Ovary (tissue), 9 donors: ENCODE measurements around the gene PLPPR5. TPM values are rescaled to one million over a fixed set of nuclear protein-coding genes. Genes with fewer than 3 reads are reported as not detected.

Experiments used
- DNase-seq, 5 donors: peaks; one replicate each; pipeline ENCODE4 v3.0.0-alpha.2; 2019 to 2020
- H3K27ac ChIP-seq, 2 donors: fragments of 200-600 bp; one replicate each; pipeline versions ENCODE4 v1.5.1 to v1.8.0; 2019 to 2022
- H3K27me3 ChIP-seq: fragments of 200-600 bp; one replicate; pipeline ENCODE4 v1.8.0; 2022
- H3K36me3 ChIP-seq: fragments of 200-600 bp; sonication (generic); one replicate; pipeline ENCODE4 v1.5.1; 2019
- H3K4me1 ChIP-seq: one replicate; pipeline ENCODE4 v1.8.1; 2013; ENCODE audit warnings: mild to moderate bottlenecking, moderate library complexity; ENCODE audit not compliant: insufficient read depth
- H3K4me3 ChIP-seq: fragments of 200-600 bp; sonication (generic); one replicate; pipeline ENCODE4 v1.5.1; 2017
- H3K9me3 ChIP-seq, 2 donors: fragments of 200-600 bp in 1 of 2; sonication (generic) in 1 of 2; one replicate each; pipeline versions ENCODE4 v1.5.1 to v1.8.1; 2013 to 2019; ENCODE audit warnings: mild to moderate bottlenecking in 1 of 2, moderate library complexity in 1 of 2
- CTCF ChIP-seq, 3 donors: fragments of 450-650 bp in 2 of 3; fragments of 200-600 bp in 1 of 3; IDR thresholded peaks; one replicate each; pipeline versions ENCODE4 v1.5.1 to v1.8.0; 2016 to 2022; ENCODE audit warnings: antibody characterized with exemption in 3 of 3, mild to moderate bottlenecking in 1 of 3
- EP300 ChIP-seq: sonication (generic); formaldehyde crosslinking; IDR thresholded peaks from one replicate; pipeline ENCODE4 v1.6.1; 2017; ENCODE audit warnings: antibody characterized with exemption
- POLR2A ChIP-seq: fragments of 450-650 bp; IDR thresholded peaks from one replicate; pipeline ENCODE4 v1.6.1; 2017; ENCODE audit warnings: antibody characterized with exemption, mild to moderate bottlenecking, moderate library complexity
- WGBS, 3 donors: extraction: QIAGEN DNeasy Blood & Tissue Kit in 1 of 3; methylation state at CpG; one replicate each; pipeline versions ENCODE4 v1.1.5 to v1.1.7; 2013 to 2017; 5-methylcytosine and 5-hydroxymethylcytosine counted together
- intact Hi-C, 4 donors: fragments of 100-400 bp; cut with DNase I; formaldehyde crosslinking; loops; one replicate each; pipeline versions ENCODE4 v1.11.0 to v1.15.1; 2022 to 2023
- polyA plus RNA-seq, 2 donors: library from polyadenylated mRNA; stranded (reverse); fragments of 200-250 nt in 1 of 2; fragments of 350-450 nt in 1 of 2; fragmentation: Illumina TruSeq in 1 of 2; extraction: RNeasy Lipid Tissue Mini Kit (QIAGEN cat#74804) in 1 of 2; gene quantifications; one replicate each; pipeline ENCODE4 v1.2.3, GENCODE V29; 2013 to 2014
- total RNA-seq, 7 donors: library from RNA; depleted of rRNA in 2 of 7; stranded (reverse); fragments of >200 nt in 2 of 7; fragmentation: NEBNext Ultra II Directional in 3 of 7; extraction: Animal tissue kit (Norgen Biotek cat#: 25700) in 3 of 7; gene quantifications; one replicate each; pipeline versions ENCODE4 v1.1.0 to v1.2.4, GENCODE V29; 2016 to 2023
- donor health status: DM: no; HTN: no; CAD: no; lungs with moderate emphysema.
- donor health status: DM: no; HTN: no; CAD: no.
- donor health status: Bipolar disorder and iron deficiency.
- donor health status: DM: yes; HTN: yes; CAD: no.
- donor health status: DM: no; HTN: no; CAD: no.
- donor health status: DM: yes; HTN: yes; CAD: no.

Gene PLPPR5
- total and polyA plus RNA-seq, 9 donors: not detected

DNA sequence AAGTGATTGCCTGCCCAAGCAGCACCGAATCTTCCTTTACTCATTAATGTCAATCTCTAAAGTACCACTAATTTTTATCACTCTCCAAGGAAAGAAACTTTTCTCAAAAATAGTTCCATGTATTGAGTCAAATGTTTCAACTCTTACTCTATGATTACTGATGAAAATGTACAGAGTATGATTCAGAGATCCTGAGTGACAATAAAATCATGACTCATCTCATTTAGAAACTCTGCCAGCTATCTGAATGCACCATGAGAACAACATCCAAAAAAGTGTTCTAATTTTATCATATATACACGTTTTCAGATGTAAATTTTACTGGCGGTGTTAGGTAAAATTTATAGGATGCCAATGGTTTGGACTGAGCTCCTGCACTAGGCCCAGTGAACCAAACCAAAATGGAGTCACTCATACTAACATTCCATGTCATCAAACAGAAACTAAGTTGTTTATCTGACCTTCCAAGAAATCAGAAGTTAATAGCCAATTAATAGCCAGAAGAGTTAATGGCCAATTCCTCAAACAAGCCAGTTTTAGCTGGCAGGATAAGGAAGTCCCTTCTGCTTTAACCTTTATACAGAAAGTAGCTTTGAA lies 22.6 kb downstream of the PLPPR5 start:
- H3K36me3 ChIP-seq: no peaks in the 10 kb centered on the region
- no peaks in the 10 kb centered on the region for H3K4me1 ChIP-seq
- no peak overlapping the region for H3K4me3 ChIP-seq
- no peaks in the 10 kb centered on the region for H3K27me3 ChIP-seq
- intact Hi-C loops: no loop called here
- TF ChIP-seq CTCF (IDR thresholded peaks at IDR 0.05) (no peak), EP300 (no peak), POLR2A (no peak)
- H3K27ac ChIP-seq: no peak overlapping the region
- H3K9me3 ChIP-seq: no peaks in the 10 kb centered on the region
- WGBS, 3 donors: 60 to 64% (median 62%) methylated on average over 3 of the region's 3 CpGs
- DNase-seq: no peak

GRCh38 chr1:98979463-98979862 lies 25.2 kb downstream of the PLPPR5 start:
- no peak overlapping the region for H3K4me3 ChIP-seq
- no peaks in the 10 kb centered on the region for H3K27me3 ChIP-seq
- WGBS, 3 donors: 68 to 84% (median 73%) methylated on average over 2 of the region's 2 CpGs
- no peak overlapping the region for H3K27ac ChIP-seq
- no peaks in the 10 kb centered on the region for H3K9me3 ChIP-seq
- intact Hi-C loops: no loop called here
- no peak for DNase-seq
- TF ChIP-seq CTCF (IDR thresholded peaks at IDR 0.05) (no peak), EP300 (no peak), POLR2A (no peak)
- no peaks in the 10 kb centered on the region for H3K36me3 ChIP-seq
- no peaks in the 10 kb centered on the region for H3K4me1 ChIP-seq

GRCh38 chr1:98975810-98976209 lies 28.9 kb downstream of the PLPPR5 start:
- H3K4me3 ChIP-seq: no peak overlapping the region
- no peaks in the 10 kb centered on the region for H3K36me3 ChIP-seq
- H3K9me3 ChIP-seq: no peaks in the 10 kb centered on the region
- H3K4me1 ChIP-seq: no peaks in the 10 kb centered on the region
- DNase-seq: no peak
- intact Hi-C loops: no loop called here
- H3K27ac ChIP-seq: no peak overlapping the region
- TF ChIP-seq POLR2A: no peak
- no peak for TF ChIP-seq EP300
- TF ChIP-seq CTCF (IDR thresholded peaks at IDR 0.05): no peak
- no peaks in the 10 kb centered on the region for H3K27me3 ChIP-seq
- WGBS, 3 donors: 75 to 82% (median 81%) methylated on average over 3 of the region's 3 CpGs

GRCh38 chr1:98975113-98975512 lies 29.5 kb downstream of the PLPPR5 start:
- intact Hi-C loops: no loop called here
- no peaks in the 10 kb centered on the region for H3K36me3 ChIP-seq
- no peaks in the 10 kb centered on the region for H3K27me3 ChIP-seq
- no peaks in the 10 kb centered on the region for H3K4me1 ChIP-seq
- DNase-seq: no peak
- WGBS, 3 donors: 77 to 83% (median 79%) methylated on average over 5 of the region's 5 CpGs
- H3K4me3 ChIP-seq: no peak overlapping the region
- no peak overlapping the region for H3K27ac ChIP-seq
- no peak for TF ChIP-seq CTCF (IDR thresholded peaks at IDR 0.05)
- TF ChIP-seq POLR2A: no peak
- TF ChIP-seq EP300: no peak
- H3K9me3 ChIP-seq: no peaks in the 10 kb centered on the region
